Upper lobe of right lung (tissue), 1 donor: ENCODE measurements around the gene EMP2. TPM values are rescaled to one million over a fixed set of nuclear protein-coding genes. Genes with fewer than 3 reads are reported as not detected.
"Not testable (repeated sequence)": the region's sequence is repeated elsewhere in the genome, so short reads cannot be mapped to it uniquely, and the experiment has no call there.

Experiments
- ATAC-seq: fragments of 200-7000 bp; cut with Tn5 transposase; one replicate; pipeline ENCODE4 v1.9.1; 2020; ENCODE audit warnings: mild to moderate bottlenecking, moderate library complexity
- DNase-seq: peaks from one replicate; pipeline ENCODE4 v3.0.0-alpha.2; 2020
- H3K27ac ChIP-seq: fragments of 200-600 bp; one replicate; pipeline ENCODE4 v1.8.0; 2022
- H3K27me3 ChIP-seq: fragments of 200-600 bp; one replicate; pipeline ENCODE4 v1.8.0; 2022; ENCODE audit warnings: mild to moderate bottlenecking
- H3K36me3 ChIP-seq: fragments of 200-600 bp; one replicate; pipeline ENCODE4 v1.8.0; 2022
- H3K4me1 ChIP-seq: fragments of 200-600 bp; one replicate; pipeline ENCODE4 v1.8.0; 2022
- H3K4me3 ChIP-seq: fragments of 200-600 bp; one replicate; pipeline ENCODE4 v1.8.0; 2022; ENCODE audit warnings: mild to moderate bottlenecking
- H3K9me3 ChIP-seq: fragments of 200-600 bp; one replicate; pipeline ENCODE4 v1.8.0; 2022
- CTCF ChIP-seq: fragments of 200-600 bp; IDR thresholded peaks from one replicate; pipeline ENCODE4 v1.8.0; 2022; ENCODE audit warnings: antibody characterized with exemption
- intact Hi-C: fragments of 100-400 bp; cut with DNase I; formaldehyde crosslinking; loops from one replicate; pipeline ENCODE4 v1.11.0; 2022
- total RNA-seq: library from RNA; stranded (reverse); fragmentation: NEBNext Ultra II Directional; extraction: Animal tissue kit (Norgen Biotek cat#: 25700); gene quantifications from one replicate; pipeline ENCODE4 v1.2.1, GENCODE V29; 2021
- donor health status: DM: no; HTN: yes; CAD: no; lungs with severe emphysema.

EMP2 gene
- total RNA-seq, 1 donor from 2014 or later, result 726 TPM

GRCh38 chr16:10566613-10567012, 13.8 kb downstream of the EMP2 start:
- Histone ChIP-seq H3K4me1 (peaks cover 26% of the 10 kb centered on the region), H3K4me3 (no peak overlapping the region), H3K36me3 (no peaks in the 10 kb centered on the region), H3K9me3 (no peaks in the 10 kb centered on the region), H3K27me3 (no peaks in the 10 kb centered on the region), H3K27ac (no peak overlapping the region)
- intact Hi-C loops, result no loop called here
- ATAC-seq, result peak; percentile 9
- no peak for TF ChIP-seq CTCF
- no peak for DNase-seq

- ATAC-seq (peak; percentile 18), DNase-seq (no peak)
- Histone ChIP-seq H3K9me3 (no peaks in the 10 kb centered on the region), H3K36me3 (no peaks in the 10 kb centered on the region), H3K4me1 (peaks cover 39% of the 10 kb centered on the region), H3K27ac (peak overlapping the region; percentile 26), H3K4me3 (no peak overlapping the region), H3K27me3 (no peaks in the 10 kb centered on the region)
- TF ChIP-seq CTCF, result no peak
- intact Hi-C loops, result no loop called here
These were observed 15.2 kb downstream of the EMP2 start for GRCh38 chr16:10565167-10565566.

- ATAC-seq, result no peak
- no peak overlapping the region for H3K4me3 ChIP-seq
- no peak for TF ChIP-seq CTCF
- no peaks in the 10 kb centered on the region for H3K9me3 ChIP-seq
- H3K4me1 ChIP-seq, result peaks cover 41% of the 10 kb centered on the region
- no peaks in the 10 kb centered on the region for H3K36me3 ChIP-seq
- no peaks in the 10 kb centered on the region for H3K27me3 ChIP-seq
- DNase-seq, result no peak
- intact Hi-C loops, result no loop called here
- peak overlapping the region; percentile 53 for H3K27ac ChIP-seq
These were observed 15.8 kb downstream of the EMP2 start for GRCh38 chr16:10564591-10564990.

GRCh38 chr16:10562361-10562899, 18.0 kb downstream of the EMP2 start:
- ATAC-seq, result no peak
- Histone ChIP-seq H3K9me3 (no peaks in the 10 kb centered on the region), H3K27ac (peak overlapping the region; percentile 82), H3K36me3 (no peaks in the 10 kb centered on the region), H3K27me3 (no peaks in the 10 kb centered on the region), H3K4me1 (peaks cover 63% of the 10 kb centered on the region), H3K4me3 (no peak overlapping the region)
- intact Hi-C loops, result no loop called here
- DNase-seq, result no peak
- no peak for TF ChIP-seq CTCF

GRCh38 chr16:10561425-10561824, 19.0 kb downstream of the EMP2 start:
- Histone ChIP-seq H3K36me3 (no peaks in the 10 kb centered on the region), H3K27ac (peak overlapping the region; percentile 82), H3K4me1 (peaks cover 64% of the 10 kb centered on the region), H3K4me3 (no peak overlapping the region), H3K9me3 (no peaks in the 10 kb centered on the region), H3K27me3 (no peaks in the 10 kb centered on the region)
- TF ChIP-seq CTCF, result no peak
- intact Hi-C loops, result no loop called here
- no peak for DNase-seq
- no peak for ATAC-seq

GRCh38 chr16:10561001-10561400, 19.4 kb downstream of the EMP2 start:
- peaks cover 61% of the 10 kb centered on the region for H3K4me1 ChIP-seq
- H3K27ac ChIP-seq, result peak overlapping the region; percentile 82
- no peaks in the 10 kb centered on the region for H3K9me3 ChIP-seq
- H3K36me3 ChIP-seq, result no peaks in the 10 kb centered on the region
- intact Hi-C loops, result no loop called here
- no peak for TF ChIP-seq CTCF
- DNase-seq (no peak), ATAC-seq (no peak)
- H3K27me3 ChIP-seq, result no peaks in the 10 kb centered on the region
- H3K4me3 ChIP-seq, result no peak overlapping the region

- DNase-seq, ATAC-seq, H3K27me3 ChIP-seq, H3K4me3 ChIP-seq, H3K36me3 ChIP-seq, intact Hi-C loops, H3K9me3 ChIP-seq: not testable (repeated sequence)
- Histone ChIP-seq H3K4me1 (peaks cover 55% of the 10 kb centered on the region), H3K27ac (peak overlapping the region; percentile 82)
These were observed 20.6 kb downstream of the EMP2 start for GRCh38 chr16:10559792-10560191.
